Aorta (tissue), 5 donors: Measurements from ENCODE around the gene UBE2D3. TPM values are rescaled to one million over a fixed set of nuclear protein-coding genes. Genes with fewer than 3 reads are reported as not detected.

Experiments used
- ATAC-seq: fragments of 200-7000 bp; cut with Tn5 transposase; one replicate; pipeline ENCODE4 v1.9.1; 2022; ENCODE audit warnings: moderate library complexity; ENCODE audit not compliant: low FRiP score
- DNase-seq, 2 donors: peaks; one replicate each; pipeline ENCODE4 v3.0.0-alpha.2; 2020
- H3K27ac ChIP-seq, 2 donors: one replicate each; pipeline ENCODE4 v1.5.1; 2013; ENCODE audit warnings: low read length in 2 of 2, mild to moderate bottlenecking in 2 of 2, moderate library complexity in 2 of 2, control low read depth in 1 of 2, inconsistent platforms in 1 of 2, low read depth in 1 of 2
- H3K27me3 ChIP-seq, 2 donors: one replicate each; pipeline ENCODE4 v1.6.1; 2013; ENCODE audit warnings: control low read depth in 1 of 2, low read length in 1 of 2, mild to moderate bottlenecking in 1 of 2, moderate library complexity in 1 of 2; ENCODE audit not compliant: insufficient read depth in 2 of 2, control insufficient read depth in 1 of 2
- H3K36me3 ChIP-seq, 2 donors: one replicate each; pipeline ENCODE4 v1.6.1; 2013; ENCODE audit warnings: control low read depth in 1 of 2, low read length in 1 of 2, mild to moderate bottlenecking in 1 of 2; ENCODE audit not compliant: insufficient read depth in 2 of 2, control insufficient read depth in 1 of 2
- H3K4me1 ChIP-seq, 2 donors: one replicate each; pipeline ENCODE4 v1.6.1; 2013; ENCODE audit warnings: low read length in 2 of 2, control low read depth in 1 of 2, mild to moderate bottlenecking in 1 of 2, moderate library complexity in 1 of 2; ENCODE audit not compliant: insufficient read depth in 2 of 2, control insufficient read depth in 1 of 2
- H3K4me3 ChIP-seq, 2 donors: one replicate each; pipeline ENCODE4 v1.5.1; 2013; ENCODE audit warnings: low read length in 2 of 2, control low read depth in 1 of 2, mild to moderate bottlenecking in 1 of 2
- H3K9me3 ChIP-seq: one replicate; pipeline ENCODE4 v1.6.1; 2013; ENCODE audit warnings: mild to moderate bottlenecking, low read length; ENCODE audit not compliant: control insufficient read depth
- WGBS, 2 donors: extraction: QIAGEN DNeasy Blood & Tissue Kit; methylation state at CpG; one replicate each; pipeline ENCODE4 v1.1.7; 2013; 5-methylcytosine and 5-hydroxymethylcytosine counted together
- intact Hi-C, 2 donors: fragments of 100-400 bp; cut with DNase I; formaldehyde crosslinking; loops; one replicate each; pipeline versions ENCODE4 v1.14.2 to v1.15.0; 2022
- polyA plus RNA-seq, 2 donors: library from polyadenylated mRNA; stranded (reverse); fragments of 200-250 nt; gene quantifications; one replicate each; pipeline ENCODE4 v1.2.3, GENCODE V29; 2013
- total RNA-seq, 2 donors: library from RNA; stranded (reverse); fragmentation: NEBNext Ultra II Directional; extraction: Animal tissue kit (Norgen Biotek cat#: 25700); gene quantifications; one replicate each; pipeline ENCODE4 v1.2.1, GENCODE V29; 2021
- donor health status: healthy with polysubstance abuse.
- donor health status: Bipolar disorder and iron deficiency.
- donor health status: DM: no; HTN: no; CAD: no.
- donor health status: DM: no; HTN: no; CAD: no.
- donor health status: DM: yes; HTN: yes; CAD: no.

UBE2D3 gene
- total and polyA plus RNA-seq, 4 donors, result 195 to 292 (median 275) TPM

DNA sequence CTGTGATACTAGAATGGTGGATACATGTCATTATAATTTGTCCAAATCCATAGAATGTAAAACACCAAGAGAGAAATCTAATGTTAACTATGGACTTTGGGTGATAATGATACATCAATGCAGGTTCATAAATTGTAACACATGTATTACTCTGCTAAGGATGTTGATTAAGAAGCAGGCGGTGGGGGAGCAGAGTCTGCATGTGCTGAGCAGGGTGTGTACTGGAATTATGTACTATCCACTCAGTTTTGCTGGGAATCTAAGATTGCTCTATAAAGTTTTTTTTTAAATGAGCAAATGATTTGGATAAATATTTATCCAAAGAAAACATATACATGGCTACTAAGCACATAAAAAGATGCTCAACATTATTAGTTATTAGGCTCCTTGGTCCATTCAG is 51.5 kb downstream of the UBE2D3 start:
- no peak overlapping the region for H3K4me3 ChIP-seq
- no peak overlapping the region for H3K27ac ChIP-seq
- DNase-seq (no peak), ATAC-seq (no peak)
- no peaks in the 10 kb centered on the region for H3K27me3 ChIP-seq
- intact Hi-C loops, result no loop called here
- 85 to 92% methylated on average over 1 of the region's 1 CpG for WGBS, 2 donors
- H3K4me1 ChIP-seq, result no peaks in the 10 kb centered on the region
- H3K9me3 ChIP-seq, result no peaks in the 10 kb centered on the region
- H3K36me3 ChIP-seq, result no peaks in the 10 kb centered on the region

DNA sequence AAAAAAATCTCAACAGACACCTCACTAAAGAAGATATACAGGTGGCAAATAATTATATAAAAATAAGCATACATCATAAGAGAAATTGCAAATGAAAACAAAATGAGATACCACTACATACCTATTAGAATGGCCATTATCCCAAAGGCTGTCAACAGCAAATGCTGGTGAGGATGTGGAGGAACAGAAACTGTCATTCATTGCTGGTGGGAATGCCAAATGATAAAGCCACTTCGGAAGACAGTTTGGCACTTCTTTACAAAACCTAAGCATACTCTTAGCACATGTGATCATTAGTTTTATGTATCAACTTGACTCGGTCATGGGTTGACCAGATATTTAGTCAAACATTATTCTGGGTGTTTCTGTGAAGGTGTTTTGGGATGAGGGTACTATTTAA is 53.1 kb downstream of the UBE2D3 start:
- Histone ChIP-seq H3K4me3 (no peak overlapping the region), H3K36me3 (no peaks in the 10 kb centered on the region), H3K27me3 (no peaks in the 10 kb centered on the region), H3K27ac (no peak overlapping the region), H3K4me1 (no peaks in the 10 kb centered on the region), H3K9me3 (no peaks in the 10 kb centered on the region)
- DNase-seq, result no peak
- 80 to 82% methylated on average over 2 of the region's 2 CpGs for WGBS, 2 donors
- intact Hi-C loops, result no loop called here
- no peak for ATAC-seq

DNA sequence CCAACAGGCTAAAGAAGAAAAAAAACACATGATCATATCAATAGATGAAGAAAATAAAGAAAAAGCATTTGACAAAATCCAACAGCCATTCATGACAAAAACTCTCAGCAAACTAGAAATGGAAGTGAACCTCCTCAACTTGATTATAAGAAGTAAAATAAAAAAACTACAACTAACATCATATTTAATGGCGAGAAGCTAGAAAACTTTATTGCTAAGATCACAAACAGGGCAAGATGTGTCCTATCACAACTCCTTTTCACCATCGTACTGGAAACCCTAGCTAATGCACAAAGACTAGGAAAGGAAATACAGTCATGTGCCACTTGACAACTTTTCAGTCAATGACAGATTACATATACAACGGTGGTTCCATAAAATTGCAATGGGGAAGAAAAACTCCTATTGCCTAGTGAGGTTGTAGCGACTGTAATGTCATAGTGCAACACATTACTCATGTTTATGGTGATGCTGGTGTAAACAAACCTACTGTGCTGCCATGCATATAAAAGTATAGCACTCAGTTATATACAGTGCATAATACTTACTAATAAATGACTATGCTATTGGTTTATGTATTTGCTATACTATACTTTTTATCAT is 54.5 kb downstream of the UBE2D3 start:
- ATAC-seq, result no peak
- Histone ChIP-seq H3K9me3 (no peaks in the 10 kb centered on the region), H3K4me3 (no peak overlapping the region), H3K36me3 (no peaks in the 10 kb centered on the region), H3K4me1 (no peaks in the 10 kb centered on the region), H3K27ac (no peak overlapping the region), H3K27me3 (no peaks in the 10 kb centered on the region)
- no peak for DNase-seq
- intact Hi-C loops, result no loop called here
- 54 to 62% methylated on average over 4 of the region's 4 CpGs for WGBS, 2 donors

DNA sequence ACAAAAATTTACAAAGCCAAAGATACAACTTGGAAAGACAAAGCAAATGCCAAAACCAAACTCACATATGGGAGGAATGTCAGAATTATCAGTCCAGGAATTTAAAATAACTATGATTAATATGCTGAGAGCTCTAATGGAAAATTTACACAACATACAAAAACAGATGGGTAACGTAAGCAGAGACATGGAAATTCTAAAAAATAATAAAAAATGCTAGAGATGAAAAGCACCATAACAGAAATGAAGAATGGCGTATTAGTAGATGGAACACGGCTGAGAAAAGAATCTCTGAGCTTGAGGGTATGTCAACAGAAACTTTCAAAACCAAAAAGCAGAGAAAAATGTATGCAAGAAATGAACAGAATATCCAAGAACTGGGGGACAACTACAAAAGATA is 62.5 kb downstream of the UBE2D3 start:
- intact Hi-C loops, result loop anchor here in 1 of 2 donors (5.0 kb wide), 2 partner anchors 62 to 143 kb away; partner anchors contain the start of gene UBE2D3
- no peak overlapping the region for H3K27ac ChIP-seq
- no peaks in the 10 kb centered on the region for H3K4me1 ChIP-seq
- H3K9me3 ChIP-seq, result no peaks in the 10 kb centered on the region
- H3K27me3 ChIP-seq, result no peaks in the 10 kb centered on the region
- ATAC-seq (no peak), DNase-seq (no peak)
- WGBS, 2 donors, result 77 to 82% methylated on average over 3 of the region's 3 CpGs
- H3K36me3 ChIP-seq, result no peaks in the 10 kb centered on the region
- no peak overlapping the region for H3K4me3 ChIP-seq

GRCh38 chr4:102761906-102762305 is 65.4 kb downstream of the UBE2D3 start:
- DNase-seq, result no peak
- no peaks in the 10 kb centered on the region for H3K27me3 ChIP-seq
- no peaks in the 10 kb centered on the region for H3K36me3 ChIP-seq
- ATAC-seq, result no peak
- H3K4me1 ChIP-seq, result no peaks in the 10 kb centered on the region
- peak overlapping the region; percentile 75 to 85 for H3K4me3 ChIP-seq
- intact Hi-C loops, result loop anchor here in 1 of 2 donors (5.0 kb wide), 2 partner anchors 65 to 140 kb away; partner anchors contain the start of gene UBE2D3
- H3K9me3 ChIP-seq, result no peaks in the 10 kb centered on the region
- H3K27ac ChIP-seq, result no peak overlapping the region
- 54% methylated on average over 14 of the region's 14 CpGs for WGBS, 2 donors

DNA sequence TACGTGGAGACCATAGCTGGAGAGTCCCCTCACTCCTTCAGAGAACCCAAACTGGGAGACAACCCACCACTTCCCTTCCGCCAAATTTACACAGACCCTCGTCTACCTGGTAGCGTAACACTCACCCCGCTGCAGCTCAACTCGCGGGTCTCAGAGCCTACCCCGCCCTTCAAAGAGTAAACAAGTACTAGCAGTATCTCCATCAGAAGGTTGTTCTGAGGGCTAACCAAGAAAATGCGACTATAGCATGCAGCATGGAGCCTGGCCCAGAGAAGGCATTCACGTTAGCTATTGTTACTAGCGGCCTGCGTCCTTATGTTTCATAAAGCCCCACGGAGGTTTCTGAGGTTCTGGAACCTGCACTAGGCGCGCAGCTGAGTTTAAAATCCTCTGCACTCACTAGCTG is 66.1 kb downstream of the UBE2D3 start:
- Histone ChIP-seq H3K4me3 (peak overlapping the region; percentile 75 to 85), H3K9me3 (no peaks in the 10 kb centered on the region), H3K27ac (no peak overlapping the region), H3K36me3 (no peaks in the 10 kb centered on the region), H3K27me3 (no peaks in the 10 kb centered on the region), H3K4me1 (no peaks in the 10 kb centered on the region)
- WGBS, 2 donors, result 1% methylated on average over 15 of the region's 15 CpGs
- DNase-seq (no peak), ATAC-seq (no peak)
- intact Hi-C loops, result loop anchor here in 1 of 2 donors (5.0 kb wide), 2 partner anchors 66 to 139 kb away; partner anchors contain the start of gene UBE2D3

DNA sequence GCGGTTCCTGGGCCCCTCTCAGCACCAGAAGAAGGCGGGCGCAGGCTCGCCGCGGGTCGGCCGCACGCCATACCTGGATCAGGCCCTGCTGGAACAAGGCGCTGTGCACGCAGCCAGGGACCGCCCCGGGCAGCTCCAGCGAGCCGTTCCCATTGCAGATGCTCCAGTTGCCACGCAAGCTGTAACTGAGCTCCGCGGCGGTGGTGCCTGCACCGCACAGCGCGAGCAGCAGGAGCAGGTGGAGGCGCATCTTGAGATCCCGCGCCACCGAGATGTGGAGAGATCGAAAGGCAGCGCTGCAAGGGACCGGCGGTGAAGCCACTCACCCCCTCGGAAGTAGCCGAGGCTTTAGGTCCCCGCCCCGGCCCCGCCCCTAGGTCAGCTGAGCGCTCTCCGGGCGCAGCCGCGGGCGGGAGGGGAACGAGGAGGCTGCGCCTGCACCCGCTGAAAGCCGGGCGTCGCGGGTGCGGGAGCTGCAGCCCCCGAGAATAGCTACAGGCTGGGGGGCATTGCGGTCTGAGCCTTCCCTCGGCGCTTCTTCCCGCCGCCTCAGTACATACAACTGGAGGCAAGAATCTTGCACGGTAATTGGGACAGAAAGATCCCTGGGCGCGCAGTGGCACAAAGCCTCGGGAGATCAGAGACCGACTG is 66.6 kb downstream of the UBE2D3 start, which contains the start of gene MANBA:
Gene MANBA (minus strand): TSS at position 324 of the 651 bp plus-strand sequence. CDS start 74 bp downstream, at position 250.
- intact Hi-C loops, result loop anchor here in 1 of 2 donors (5.0 kb wide), 2 partner anchors 67 to 138 kb away; partner anchors contain the start of gene UBE2D3
- peak within 1 kb of the TSS; percentile 75 to 85 for H3K4me3 ChIP-seq
- no peaks in the 10 kb centered on the region for H3K36me3 ChIP-seq
- WGBS, 2 donors, result 0 to 1% methylated on average over 56 to 60 of the region's 60 CpGs
- H3K27me3 ChIP-seq, result no peaks in the 10 kb centered on the region
- DNase-seq (peak; percentile 93 to 95), ATAC-seq (peak; percentile 98)
- H3K4me1 ChIP-seq, result no peaks in the 10 kb centered on the region
- no peaks in the 10 kb centered on the region for H3K9me3 ChIP-seq
- peak within 1 kb of the TSS in 1 of 2 donors; percentile 35 for H3K27ac ChIP-seq

GRCh38 chr4:102759831-102760644 is 67.3 kb downstream of the UBE2D3 start:
- Histone ChIP-seq H3K4me1 (no peaks in the 10 kb centered on the region), H3K36me3 (no peaks in the 10 kb centered on the region), H3K4me3 (peak overlapping the region; percentile 75 to 85), H3K27me3 (no peaks in the 10 kb centered on the region), H3K9me3 (no peaks in the 10 kb centered on the region), H3K27ac (peak overlapping the region in 1 of 2 donors; percentile 35)
- WGBS, 2 donors, result 1% methylated on average over 25 of the region's 25 CpGs
- peak; percentile 70 for ATAC-seq
- intact Hi-C loops, result loop anchor here in 1 of 2 donors (5.0 kb wide), 2 partner anchors 67 to 138 kb away; partner anchors contain the start of gene UBE2D3
- DNase-seq, result peak in 1 of 2 donors; percentile 85
